Bronchial epithelial cell (primary cell): ENCODE results near the gene AKAP6. TPM values are rescaled to one million over a fixed set of nuclear protein-coding genes. Genes with fewer than 3 reads are reported as not detected.

Experiments
- DNase-seq: peaks from one replicate; pipeline ENCODE4 v3.0.0-alpha.2; 2010; ENCODE audit warnings: low read depth
- FAIRE-seq: peaks from 2 replicates; lab custom pipeline; 2011; peaks lifted over from hg19 to GRCh38; lab: Jason Lieb, UNC
- H3K27me3 ChIP-seq: 2 replicates; pipeline ENCODE4 v1.5.1; 2011; ENCODE audit warnings: low read length; ENCODE audit not compliant: control insufficient read depth, insufficient read depth
- H3K36me3 ChIP-seq: 2 replicates; pipeline ENCODE4 v1.5.1; 2011; ENCODE audit warnings: low read length; ENCODE audit not compliant: control insufficient read depth, insufficient read depth
- H3K4me3 ChIP-seq: 2 replicates; pipeline ENCODE4 v1.5.1; 2011; ENCODE audit warnings: mild to moderate bottlenecking, low read depth, low read length, control low read depth
- total RNA-seq: library from RNA; depleted of rRNA; stranded (reverse); fragments of >200 nt; gene quantifications from 2 replicates; pipeline ENCODE4 v1.2.1, GENCODE V29; 2014
- TF ChIP-seq, protein P1 (sequence below): IDR thresholded peaks from 2 replicates; pipeline ENCODE4 v1.5.1; 2011; ENCODE audit warnings: mild to moderate bottlenecking, moderate library complexity, low read length, control low read depth, inconsistent platforms; ENCODE audit not compliant: insufficient read depth, severe bottlenecking

AKAP6 gene
- total RNA-seq, 1 donor from 2014 or later = 4.2 TPM

DNA sequence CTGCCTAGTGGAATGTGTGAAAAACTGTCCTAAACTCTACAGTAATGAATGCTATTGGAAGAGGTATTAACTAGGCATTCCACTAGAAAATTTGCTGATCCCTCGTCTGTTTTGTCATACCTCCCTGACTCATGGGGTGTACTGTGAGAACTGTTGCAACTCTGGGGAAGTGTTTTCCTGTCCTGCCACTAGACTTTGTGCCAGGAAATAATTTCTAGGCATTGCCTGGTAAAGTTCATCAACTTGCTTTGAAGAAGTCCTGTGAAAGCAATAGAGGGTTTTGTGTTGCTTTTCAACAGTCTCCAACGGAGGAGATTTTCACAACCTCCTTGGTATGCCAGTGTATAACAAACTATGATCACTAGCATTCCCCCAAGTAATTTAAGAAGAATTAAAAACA is 139.9 kb downstream of the AKAP6 start:
- Histone ChIP-seq H3K4me3 (no peak overlapping the region), H3K36me3 (no peaks in the 10 kb centered on the region), H3K27me3 (no peaks in the 10 kb centered on the region)
- DNase-seq (peak; percentile 91), FAIRE-seq (peak; percentile 23)
- TF ChIP-seq, protein P1, sequence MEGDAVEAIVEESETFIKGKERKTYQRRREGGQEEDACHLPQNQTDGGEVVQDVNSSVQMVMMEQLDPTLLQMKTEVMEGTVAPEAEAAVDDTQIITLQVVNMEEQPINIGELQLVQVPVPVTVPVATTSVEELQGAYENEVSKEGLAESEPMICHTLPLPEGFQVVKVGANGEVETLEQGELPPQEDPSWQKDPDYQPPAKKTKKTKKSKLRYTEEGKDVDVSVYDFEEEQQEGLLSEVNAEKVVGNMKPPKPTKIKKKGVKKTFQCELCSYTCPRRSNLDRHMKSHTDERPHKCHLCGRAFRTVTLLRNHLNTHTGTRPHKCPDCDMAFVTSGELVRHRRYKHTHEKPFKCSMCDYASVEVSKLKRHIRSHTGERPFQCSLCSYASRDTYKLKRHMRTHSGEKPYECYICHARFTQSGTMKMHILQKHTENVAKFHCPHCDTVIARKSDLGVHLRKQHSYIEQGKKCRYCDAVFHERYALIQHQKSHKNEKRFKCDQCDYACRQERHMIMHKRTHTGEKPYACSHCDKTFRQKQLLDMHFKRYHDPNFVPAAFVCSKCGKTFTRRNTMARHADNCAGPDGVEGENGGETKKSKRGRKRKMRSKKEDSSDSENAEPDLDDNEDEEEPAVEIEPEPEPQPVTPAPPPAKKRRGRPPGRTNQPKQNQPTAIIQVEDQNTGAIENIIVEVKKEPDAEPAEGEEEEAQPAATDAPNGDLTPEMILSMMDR = no peak

DNA sequence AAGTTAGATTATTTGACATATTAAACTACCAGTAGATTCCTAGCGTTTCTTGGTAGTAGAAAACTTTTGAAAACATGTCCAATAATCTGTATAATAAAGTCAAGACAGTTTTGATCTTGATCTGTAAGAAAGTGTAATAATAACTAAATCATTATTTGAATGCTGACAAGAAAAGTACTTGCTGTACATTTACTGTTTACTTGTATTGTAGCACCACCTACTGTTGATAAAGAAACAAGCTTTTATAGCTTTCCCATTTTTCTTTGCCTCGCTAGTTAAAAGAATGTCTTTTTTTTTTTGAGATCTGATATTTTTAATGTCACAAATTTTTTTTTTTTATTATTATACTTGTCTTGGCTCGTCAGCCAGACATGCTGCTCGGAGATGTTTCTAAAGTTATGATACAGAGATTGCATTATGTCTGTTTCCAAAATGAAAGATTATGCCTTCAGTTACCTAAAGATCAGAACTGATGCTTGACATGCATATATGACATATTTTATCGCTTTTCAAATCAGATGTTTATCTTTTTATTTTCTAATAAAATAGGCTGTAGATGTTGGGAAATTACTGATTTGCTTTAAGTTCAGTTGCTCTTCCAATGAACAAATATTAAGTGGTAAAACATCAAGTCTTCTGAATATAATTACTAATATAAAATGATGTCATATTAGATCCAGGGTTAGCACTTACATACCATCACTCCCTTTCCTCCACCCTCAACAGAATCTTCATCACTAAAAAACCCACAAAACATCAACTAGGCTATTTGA is 140.5 kb downstream of the AKAP6 start:
- no peak overlapping the region for H3K4me3 ChIP-seq
- FAIRE-seq = no peak
- H3K27me3 ChIP-seq = no peaks in the 10 kb centered on the region
- TF ChIP-seq, protein P1 = peak; percentile 30
- DNase-seq = peak; percentile 72
- H3K36me3 ChIP-seq = no peaks in the 10 kb centered on the region

DNA sequence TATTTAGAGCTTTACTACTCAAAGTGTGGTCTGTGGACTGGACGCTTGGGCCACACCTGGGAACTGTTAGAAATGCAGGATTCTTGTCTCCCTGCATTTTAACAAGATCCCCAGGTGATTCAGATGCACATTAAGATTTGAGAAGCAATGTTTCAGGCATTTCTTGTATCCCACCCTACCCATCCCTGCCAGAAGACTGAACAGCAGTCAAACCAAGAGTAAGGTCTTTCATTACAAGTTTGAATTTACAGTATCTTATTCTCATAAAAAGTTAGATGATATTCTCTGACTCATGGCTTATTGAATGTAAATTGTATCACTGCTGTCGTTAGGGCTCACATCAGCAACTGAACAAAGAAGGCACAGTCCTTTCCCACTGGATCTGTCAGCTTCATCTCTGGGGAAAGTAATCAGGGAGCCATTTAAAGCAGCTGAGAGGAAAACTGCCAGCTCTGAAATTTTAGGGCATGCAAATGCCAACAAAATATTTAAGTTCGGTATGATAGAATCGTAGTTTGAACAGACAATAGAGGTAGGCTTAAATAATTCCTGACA is 141.1 kb downstream of the AKAP6 start:
- TF ChIP-seq, protein P1 = no peak
- Histone ChIP-seq H3K27me3 (no peaks in the 10 kb centered on the region), H3K36me3 (no peaks in the 10 kb centered on the region), H3K4me3 (no peak overlapping the region)
- FAIRE-seq (no peak), DNase-seq (peak; percentile 33)

DNA sequence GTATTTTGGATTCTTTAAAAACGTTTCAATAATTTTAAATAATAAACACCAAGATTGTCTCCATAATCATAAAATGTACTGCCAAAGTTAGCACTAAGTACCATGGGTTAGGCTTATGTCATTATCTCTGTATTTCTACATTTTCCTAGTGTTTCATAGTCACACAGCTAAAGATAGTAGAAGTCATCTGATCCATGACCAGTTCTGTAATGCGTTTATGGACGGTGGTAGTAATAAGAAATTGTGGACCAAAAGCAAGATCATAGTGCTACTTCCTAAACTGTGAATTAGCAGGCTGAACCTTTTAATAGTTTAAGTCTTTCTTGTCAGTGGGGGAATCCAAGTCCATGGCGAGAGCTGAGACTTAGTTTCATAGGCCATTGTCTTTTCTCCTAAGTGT is 142.1 kb downstream of the AKAP6 start:
- DNase-seq = no peak
- TF ChIP-seq, protein P1 = no peak
- FAIRE-seq = no peak
- no peak overlapping the region for H3K4me3 ChIP-seq
- H3K36me3 ChIP-seq = no peaks in the 10 kb centered on the region
- no peaks in the 10 kb centered on the region for H3K27me3 ChIP-seq

DNA sequence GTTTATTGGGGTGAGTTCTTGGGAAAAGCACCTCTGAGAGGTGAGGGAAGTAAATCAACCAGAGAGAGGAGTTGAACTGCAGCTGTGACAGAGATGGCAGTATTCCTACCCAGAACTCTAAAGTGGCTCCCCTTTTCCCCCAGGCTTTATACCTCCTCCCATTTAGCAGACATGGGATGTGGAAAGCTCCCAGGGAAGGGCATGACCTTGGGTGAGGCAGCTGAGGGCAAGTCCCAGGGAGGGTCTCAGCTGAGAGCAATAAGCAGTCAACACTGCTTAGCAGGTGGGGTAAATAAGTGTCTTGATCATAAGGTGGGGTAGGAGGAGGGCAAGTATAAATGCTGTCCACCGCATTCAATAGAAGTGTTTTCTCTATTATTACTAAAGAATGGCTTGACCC is 143.0 kb downstream of the AKAP6 start:
- Histone ChIP-seq H3K27me3 (no peaks in the 10 kb centered on the region), H3K4me3 (no peak overlapping the region), H3K36me3 (no peaks in the 10 kb centered on the region)
- DNase-seq = no peak
- no peak for FAIRE-seq
- TF ChIP-seq, protein P1 = no peak
